ENCODE measurements around the gene ADAM19. TPM values are rescaled to one million over a fixed set of nuclear protein-coding genes. Genes with fewer than 3 reads are reported as not detected.

Gene ADAM19
- total RNA-seq, 2 donors from 2014 or later: 1.9 to 8.1 TPM

- intact Hi-C loops (cut with DNase I): no loop called here
- no peak overlapping the region for H3K4me3 ChIP-seq
- DNase-seq (ENCODE audit: low spot score): no peak
- TF ChIP-seq POLR2AphosphoS5 (IDR thresholded peaks at IDR 0.05) (no peak), POLR2A (IDR thresholded peaks at IDR 0.05) (no peak), CTCF (IDR thresholded peaks at IDR 0.05) (no peak)
- no peaks in the 10 kb centered on the region for H3K27me3 ChIP-seq (replicated peaks; ENCODE audit: insufficient read depth)
- H3K4me1 ChIP-seq (replicated peaks): no peaks in the 10 kb centered on the region
- WGBS: 74% methylated on average over 6 of the region's 6 CpGs
- H3K27ac ChIP-seq: no peak overlapping the region
- H3K36me3 ChIP-seq: no peaks in the 10 kb centered on the region
- H3K9me3 ChIP-seq: no peaks in the 10 kb centered on the region
These were observed 17.6 kb upstream of the ADAM19 start for GRCh38 chr5:157593052-157593757.

- no peaks in the 10 kb centered on the region for H3K9me3 ChIP-seq
- H3K27me3 ChIP-seq (replicated peaks; ENCODE audit: insufficient read depth): no peaks in the 10 kb centered on the region
- no peaks in the 10 kb centered on the region for H3K36me3 ChIP-seq
- H3K4me3 ChIP-seq: no peak overlapping the region
- DNase-seq (ENCODE audit: low spot score): no peak
- H3K27ac ChIP-seq: no peak overlapping the region
- 52% methylated on average over 3 of the region's 3 CpGs for WGBS
- TF ChIP-seq POLR2A (IDR thresholded peaks at IDR 0.05) (no peak), POLR2AphosphoS5 (IDR thresholded peaks at IDR 0.05) (no peak), CTCF (IDR thresholded peaks at IDR 0.05) (no peak)
- intact Hi-C loops (cut with DNase I): no loop called here
- no peaks in the 10 kb centered on the region for H3K4me1 ChIP-seq (replicated peaks)
These were observed 17.0 kb upstream of the ADAM19 start for GRCh38 chr5:157592594-157592993.

GRCh38 chr5:157590478-157590877 is 14.9 kb upstream of the ADAM19 start:
- Histone ChIP-seq H3K4me1 (replicated peaks) (no peaks in the 10 kb centered on the region), H3K9me3 (no peaks in the 10 kb centered on the region), H3K27me3 (replicated peaks; ENCODE audit: insufficient read depth) (no peaks in the 10 kb centered on the region), H3K4me3 (no peak overlapping the region), H3K27ac (no peak overlapping the region), H3K36me3 (no peaks in the 10 kb centered on the region)
- TF ChIP-seq POLR2AphosphoS5 (IDR thresholded peaks at IDR 0.05): no peak
- TF ChIP-seq POLR2A (IDR thresholded peaks at IDR 0.05): no peak
- no peak for TF ChIP-seq CTCF (IDR thresholded peaks at IDR 0.05)
- DNase-seq (ENCODE audit: low spot score): no peak
- intact Hi-C loops (cut with DNase I): no loop called here

GRCh38 chr5:157584628-157585027 is 9.1 kb upstream of the ADAM19 start:
- TF ChIP-seq POLR2AphosphoS5 (IDR thresholded peaks at IDR 0.05): no peak
- no peak for TF ChIP-seq CTCF (IDR thresholded peaks at IDR 0.05)
- no peak for TF ChIP-seq POLR2A (IDR thresholded peaks at IDR 0.05)
- H3K4me1 ChIP-seq (replicated peaks): no peaks in the 10 kb centered on the region
- H3K9me3 ChIP-seq: no peaks in the 10 kb centered on the region
- no peak overlapping the region for H3K27ac ChIP-seq
- DNase-seq (ENCODE audit: low spot score): no peak
- H3K36me3 ChIP-seq: no peaks in the 10 kb centered on the region
- no peak overlapping the region for H3K4me3 ChIP-seq
- intact Hi-C loops (cut with DNase I): no loop called here
- WGBS: 89% methylated on average over 1 of the region's 1 CpG
- H3K27me3 ChIP-seq (replicated peaks; ENCODE audit: insufficient read depth): no peaks in the 10 kb centered on the region
